Hepatocyte (in vitro differentiated cells): ENCODE data around the gene HECW1. TPM values are rescaled to one million over a fixed set of nuclear protein-coding genes. Genes with fewer than 3 reads are reported as not detected.

ENCODE experiments used
- DNase-seq: peaks from one replicate; pipeline ENCODE4 v3.0.0-alpha.2; 2016; ENCODE audit warnings: low spot score
- H2AFZ ChIP-seq: fragments of 200-600 bp; sonication (generic); 2 replicates; pipeline ENCODE4 v1.6.0; 2016; ENCODE audit warnings: antibody characterized with exemption, mild to moderate bottlenecking
- H3K27ac ChIP-seq: fragments of 200-600 bp; sonication (generic); 2 replicates; pipeline ENCODE4 v1.5.1; 2016; ENCODE audit warnings: mild to moderate bottlenecking
- H3K27me3 ChIP-seq: fragments of 200-600 bp; sonication (generic); 2 replicates; pipeline ENCODE4 v1.6.1; 2016
- H3K36me3 ChIP-seq: fragments of 200-600 bp; sonication (generic); replicated peaks from 2 replicates; pipeline ENCODE4 v1.5.1; 2016; ENCODE audit warnings: low read depth; ENCODE audit not compliant: insufficient read depth
- H3K4me1 ChIP-seq: fragments of 200-600 bp; sonication (generic); 2 replicates; pipeline ENCODE4 v1.5.1; 2016; ENCODE audit warnings: mild to moderate bottlenecking, moderate library complexity; ENCODE audit not compliant: insufficient read depth
- H3K4me2 ChIP-seq: fragments of 200-600 bp; sonication (generic); 2 replicates; pipeline ENCODE4 v1.6.0; 2016
- H3K4me3 ChIP-seq: fragments of 200-600 bp; sonication (generic); 2 replicates; pipeline ENCODE4 v1.5.1; 2016; ENCODE audit warnings: mild to moderate bottlenecking
- H3K79me2 ChIP-seq: fragments of 200-600 bp; sonication (generic); 2 replicates; pipeline ENCODE4 v1.6.0; 2017; ENCODE audit warnings: mild to moderate bottlenecking
- H3K9me2 ChIP-seq: fragments of 200-600 bp; sonication (generic); replicated peaks from 2 replicates; pipeline ENCODE4 v1.6.0; 2017; ENCODE audit warnings: mild to moderate bottlenecking; ENCODE audit not compliant: insufficient read depth
- H3K9me3 ChIP-seq: fragments of 200-600 bp; sonication (generic); 2 replicates; pipeline ENCODE4 v1.5.1; 2016; ENCODE audit warnings: low read depth, mild to moderate bottlenecking
- H4K20me1 ChIP-seq: fragments of 200-600 bp; sonication (generic); 2 replicates; pipeline ENCODE4 v1.6.0; 2016; ENCODE audit warnings: mild to moderate bottlenecking; ENCODE audit not compliant: insufficient read depth, poor library complexity, severe bottlenecking
- EZH2 ChIP-seq: fragments of 200-600 bp; sonication (generic); IDR thresholded peaks from 2 replicates; pipeline ENCODE4 v1.6.1; 2016; ENCODE audit warnings: antibody characterized with exemption, mild to moderate bottlenecking, borderline replicate concordance
- EZH2phosphoT487 ChIP-seq: fragments of 200-600 bp; sonication (generic); IDR thresholded peaks from one replicate; pipeline ENCODE4 v1.6.1; 2018; ENCODE audit warnings: antibody characterized with exemption, mild to moderate bottlenecking, low read depth, moderate library complexity; ENCODE audit not compliant: unreplicated experiment, severe bottlenecking
- WGBS: methylation state at CpG from one replicate; pipeline ENCODE4 v1.1.6; 2016; ENCODE audit warnings: low lambda C conversion rate; ENCODE audit errors: missing lambda C conversion rate; 5-methylcytosine and 5-hydroxymethylcytosine counted together
- polyA plus RNA-seq: library from polyadenylated mRNA; unstranded; fragments of >200 nt; fragmentation: Nextera tagmentation; extraction: Ambion mirVana; gene quantifications from 2 replicates; pipeline ENCODE4 v1.2.1, GENCODE V29; 2016
- total RNA-seq: library from RNA; depleted of rRNA; stranded (reverse); fragments of >200 nt; gene quantifications from 2 replicates; pipeline ENCODE4 v1.2.3, GENCODE V29; 2014
- TF ChIP-seq, protein P1 (sequence below): fragments of 200-600 bp; sonication (generic); IDR thresholded peaks from 2 replicates; pipeline ENCODE4 v1.5.1; 2016; ENCODE audit warnings: antibody characterized with exemption, mild to moderate bottlenecking; ENCODE audit not compliant: poor library complexity

HECW1 gene
- total and polyA plus RNA-seq, 2 experiments from 2014 or later = 1.5 to 7.6 TPM

DNA sequence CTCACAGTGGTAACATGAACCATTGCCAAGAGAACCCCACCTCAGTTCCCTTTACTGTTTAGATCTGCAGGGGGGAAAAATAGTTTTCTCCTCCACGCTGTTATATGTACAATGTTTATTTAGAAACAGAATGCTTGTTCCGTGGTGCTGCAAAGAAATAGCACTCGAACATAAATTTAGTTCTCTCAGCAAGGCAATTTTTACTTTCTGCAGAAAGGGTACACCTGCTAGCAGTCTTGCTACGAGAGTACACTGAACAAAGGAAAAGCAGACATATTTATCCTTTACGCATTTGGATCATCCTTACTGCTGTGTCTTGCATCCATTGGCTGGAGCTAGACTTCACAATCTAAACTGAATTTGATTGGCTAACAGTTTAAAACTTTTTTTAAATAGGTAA lies 178.5 kb downstream of the HECW1 start:
- no peaks in the 10 kb centered on the region for H3K36me3 ChIP-seq
- H3K9me3 ChIP-seq = no peaks in the 10 kb centered on the region
- H3K79me2 ChIP-seq = no peaks in the 10 kb centered on the region
- no peak overlapping the region for H3K4me3 ChIP-seq
- WGBS = 95% methylated on average over 5 of the region's 5 CpGs
- TF ChIP-seq EZH2phosphoT487 (no peak), EZH2 (no peak)
- TF ChIP-seq, protein P1, sequence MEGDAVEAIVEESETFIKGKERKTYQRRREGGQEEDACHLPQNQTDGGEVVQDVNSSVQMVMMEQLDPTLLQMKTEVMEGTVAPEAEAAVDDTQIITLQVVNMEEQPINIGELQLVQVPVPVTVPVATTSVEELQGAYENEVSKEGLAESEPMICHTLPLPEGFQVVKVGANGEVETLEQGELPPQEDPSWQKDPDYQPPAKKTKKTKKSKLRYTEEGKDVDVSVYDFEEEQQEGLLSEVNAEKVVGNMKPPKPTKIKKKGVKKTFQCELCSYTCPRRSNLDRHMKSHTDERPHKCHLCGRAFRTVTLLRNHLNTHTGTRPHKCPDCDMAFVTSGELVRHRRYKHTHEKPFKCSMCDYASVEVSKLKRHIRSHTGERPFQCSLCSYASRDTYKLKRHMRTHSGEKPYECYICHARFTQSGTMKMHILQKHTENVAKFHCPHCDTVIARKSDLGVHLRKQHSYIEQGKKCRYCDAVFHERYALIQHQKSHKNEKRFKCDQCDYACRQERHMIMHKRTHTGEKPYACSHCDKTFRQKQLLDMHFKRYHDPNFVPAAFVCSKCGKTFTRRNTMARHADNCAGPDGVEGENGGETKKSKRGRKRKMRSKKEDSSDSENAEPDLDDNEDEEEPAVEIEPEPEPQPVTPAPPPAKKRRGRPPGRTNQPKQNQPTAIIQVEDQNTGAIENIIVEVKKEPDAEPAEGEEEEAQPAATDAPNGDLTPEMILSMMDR = no peak
- H3K27me3 ChIP-seq = no peaks in the 10 kb centered on the region
- DNase-seq = no peak
- no peak overlapping the region for H3K27ac ChIP-seq
- no peaks in the 10 kb centered on the region for H3K9me2 ChIP-seq
- H3K4me2 ChIP-seq = no peak overlapping the region
- no peaks in the 10 kb centered on the region for H4K20me1 ChIP-seq
- H2AFZ ChIP-seq = no peak overlapping the region
- no peaks in the 10 kb centered on the region for H3K4me1 ChIP-seq

DNA sequence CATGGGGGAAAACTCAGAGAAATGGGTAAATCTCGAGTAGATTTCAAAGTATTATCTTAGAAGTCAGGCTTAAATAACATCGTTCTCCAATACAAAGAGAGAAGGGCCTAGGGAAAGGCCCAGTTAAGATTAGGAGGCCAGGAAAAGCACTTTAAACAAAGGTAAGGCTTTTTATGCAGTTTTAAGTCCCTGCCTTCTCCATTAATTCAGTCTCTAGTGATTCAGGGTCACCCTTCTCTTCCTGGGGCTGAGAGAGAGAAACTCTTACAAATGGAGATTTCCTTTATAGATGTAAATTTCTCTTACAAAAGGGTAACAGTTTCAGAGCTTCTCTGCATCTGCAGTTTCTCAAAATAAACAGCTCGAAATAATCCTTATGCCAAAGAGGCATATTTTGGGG lies 179.3 kb downstream of the HECW1 start:
- Histone ChIP-seq H2AFZ (no peak overlapping the region), H4K20me1 (no peaks in the 10 kb centered on the region), H3K36me3 (no peaks in the 10 kb centered on the region), H3K4me2 (no peak overlapping the region), H3K9me2 (no peaks in the 10 kb centered on the region), H3K27me3 (no peaks in the 10 kb centered on the region), H3K27ac (no peak overlapping the region), H3K4me1 (no peaks in the 10 kb centered on the region), H3K4me3 (no peak overlapping the region), H3K9me3 (no peaks in the 10 kb centered on the region), H3K79me2 (no peaks in the 10 kb centered on the region)
- no peak for DNase-seq
- WGBS = 60% methylated on average over 3 of the region's 3 CpGs
- TF ChIP-seq EZH2 (no peak), EZH2phosphoT487 (no peak)
- TF ChIP-seq, protein P1 = no peak

DNA sequence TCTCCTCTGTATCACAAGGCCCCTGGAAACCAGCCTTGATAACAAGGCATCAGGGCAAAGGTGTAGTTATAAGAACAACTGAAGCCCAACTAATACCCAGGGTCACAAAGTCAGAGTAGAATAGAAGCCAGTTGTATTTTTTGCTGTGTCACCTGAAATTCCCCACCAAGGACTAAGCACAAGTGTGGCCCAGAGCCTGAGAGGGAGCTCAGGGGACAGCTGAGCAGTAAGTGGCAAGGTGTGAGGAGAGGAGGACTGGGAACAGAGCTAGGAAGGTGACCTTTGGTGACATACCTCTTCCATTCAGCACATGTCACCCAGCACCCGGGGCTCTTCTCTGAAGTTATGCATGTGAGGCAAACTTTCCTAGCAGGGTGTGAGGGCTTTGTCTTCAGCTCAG lies 179.9 kb downstream of the HECW1 start:
- H3K4me3 ChIP-seq = no peak overlapping the region
- 62% methylated on average over 1 of the region's 1 CpG for WGBS
- H3K9me2 ChIP-seq = no peaks in the 10 kb centered on the region
- H3K9me3 ChIP-seq = no peaks in the 10 kb centered on the region
- TF ChIP-seq, protein P1 = no peak
- TF ChIP-seq EZH2 (no peak), EZH2phosphoT487 (no peak)
- no peaks in the 10 kb centered on the region for H3K4me1 ChIP-seq
- no peak overlapping the region for H2AFZ ChIP-seq
- no peaks in the 10 kb centered on the region for H4K20me1 ChIP-seq
- H3K4me2 ChIP-seq = no peak overlapping the region
- H3K36me3 ChIP-seq = no peaks in the 10 kb centered on the region
- no peak overlapping the region for H3K27ac ChIP-seq
- H3K27me3 ChIP-seq = no peaks in the 10 kb centered on the region
- H3K79me2 ChIP-seq = no peaks in the 10 kb centered on the region
- DNase-seq = no peak

DNA sequence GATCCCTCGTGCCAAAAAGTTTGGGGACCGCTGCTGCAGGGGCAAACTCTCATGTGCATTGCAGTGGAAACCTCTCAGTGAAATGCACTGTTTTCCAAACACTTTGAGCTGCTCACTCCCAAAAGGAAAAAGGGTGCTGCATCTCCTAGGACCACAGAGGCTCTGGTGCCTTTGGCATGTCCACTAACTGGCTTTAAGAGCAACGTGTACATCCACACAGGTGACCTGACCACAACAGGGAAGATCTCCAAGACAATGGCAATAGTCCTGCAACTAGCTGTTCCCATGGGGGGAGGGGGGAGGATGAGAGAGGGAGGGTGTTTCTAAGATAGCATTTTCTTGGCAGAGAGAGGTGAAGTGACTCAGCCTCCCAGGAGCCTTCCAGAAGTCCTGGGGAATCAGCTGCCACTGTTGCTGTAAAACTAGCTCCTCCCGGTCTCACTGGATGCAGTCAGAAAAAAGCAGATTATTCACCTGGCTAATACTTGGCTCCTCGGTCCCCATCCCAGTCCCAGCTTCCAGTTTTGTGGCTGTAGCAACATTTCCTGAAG lies 181.7 kb downstream of the HECW1 start:
- Histone ChIP-seq H3K4me1 (no peaks in the 10 kb centered on the region), H2AFZ (no peak overlapping the region), H4K20me1 (no peaks in the 10 kb centered on the region), H3K9me2 (no peaks in the 10 kb centered on the region), H3K9me3 (no peaks in the 10 kb centered on the region), H3K79me2 (no peaks in the 10 kb centered on the region), H3K27me3 (no peaks in the 10 kb centered on the region), H3K27ac (no peak overlapping the region), H3K36me3 (no peaks in the 10 kb centered on the region), H3K4me3 (no peak overlapping the region), H3K4me2 (no peak overlapping the region)
- TF ChIP-seq, protein P1 = no peak
- TF ChIP-seq EZH2phosphoT487 (no peak), EZH2 (no peak)
- DNase-seq = peak; percentile 65
- WGBS = 52% methylated on average over 5 of the region's 5 CpGs
